Erythroblast (primary cell): Measurements from ENCODE around the gene AP2M1.

Source experiments
- DNase-seq, 2 experiments: peaks; one replicate each; lab custom pipeline; 2025; lab: John Stamatoyannopoulos, UW
- GATA1 ChIP-seq: IDR thresholded peaks from 2 replicates; pipeline ENCODE4 v1.6.1; 2011; ENCODE audit warnings: low read depth, mild to moderate bottlenecking, control low read depth, low read length, moderate library complexity
- POLR2A ChIP-seq: IDR thresholded peaks from 2 replicates; pipeline ENCODE4 v1.6.1; 2011; ENCODE audit warnings: mild to moderate bottlenecking, low read length

The AP2M1 gene

DNA sequence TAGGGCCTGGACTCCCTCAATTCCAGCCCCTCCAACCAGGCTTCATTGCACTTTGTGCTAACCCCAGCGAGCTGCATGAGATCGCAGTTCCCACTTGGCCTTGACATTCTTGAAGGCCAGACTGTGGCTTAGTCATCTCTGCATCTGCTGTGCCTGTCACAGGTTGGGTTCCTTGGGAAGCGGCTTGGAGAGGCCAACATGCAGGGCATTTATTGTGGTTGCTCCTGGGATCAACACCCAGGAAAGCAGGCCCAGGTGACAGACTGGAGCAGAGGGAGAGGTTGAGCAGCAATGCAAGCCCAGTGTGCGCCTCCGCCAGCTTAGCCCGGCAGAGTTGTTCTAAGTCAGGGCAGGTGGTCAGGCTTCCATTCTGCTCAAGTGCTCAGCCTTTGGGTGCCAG, 21.9 kb downstream of the AP2M1 start:
- no peak for TF ChIP-seq GATA1
- no peak for TF ChIP-seq POLR2A
- DNase-seq, result no peak

DNA sequence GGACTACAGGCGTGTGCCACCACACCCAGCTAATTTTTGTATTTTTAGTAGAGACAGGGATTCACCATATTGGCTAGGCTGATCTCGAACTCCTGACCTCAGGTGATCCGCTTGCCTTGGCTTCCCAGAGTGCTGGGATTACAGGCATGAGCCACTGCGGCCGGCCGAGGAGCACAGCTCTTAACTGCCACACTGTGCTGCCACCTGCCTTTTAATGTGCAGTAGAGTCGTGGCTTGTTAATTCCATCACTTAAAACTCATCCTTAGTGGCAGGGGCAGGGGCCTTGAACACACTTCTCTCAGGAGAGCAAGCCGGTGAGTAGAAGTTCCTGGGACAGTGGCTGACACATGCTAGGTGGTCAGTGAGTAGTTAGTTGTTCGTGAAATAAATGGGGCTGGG, 23.9 kb downstream of the AP2M1 start:
- DNase-seq, result no peak
- TF ChIP-seq GATA1, result no peak
- TF ChIP-seq POLR2A, result no peak

DNA sequence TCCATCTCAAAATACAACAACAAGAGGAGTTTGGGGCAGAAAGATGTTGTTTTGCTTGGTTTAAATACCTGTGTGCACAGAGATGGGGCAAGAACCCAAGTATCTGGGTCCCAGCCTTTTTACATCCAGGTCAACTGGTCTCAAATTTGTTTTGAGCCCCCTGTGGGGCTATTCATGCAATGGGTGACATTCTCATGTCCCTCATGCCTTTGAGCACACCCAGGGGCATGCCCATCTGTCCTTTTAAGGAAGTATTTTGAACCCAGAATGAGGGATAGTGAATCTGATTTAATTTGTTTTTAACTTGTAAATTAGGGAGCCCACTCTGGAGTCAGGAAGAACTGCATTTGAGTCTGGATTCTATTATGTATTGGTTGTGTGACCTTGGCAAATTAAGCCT, 26.2 kb downstream of the AP2M1 start:
- TF ChIP-seq GATA1 (no peak), POLR2A (no peak)
- DNase-seq, result no peak

DNA sequence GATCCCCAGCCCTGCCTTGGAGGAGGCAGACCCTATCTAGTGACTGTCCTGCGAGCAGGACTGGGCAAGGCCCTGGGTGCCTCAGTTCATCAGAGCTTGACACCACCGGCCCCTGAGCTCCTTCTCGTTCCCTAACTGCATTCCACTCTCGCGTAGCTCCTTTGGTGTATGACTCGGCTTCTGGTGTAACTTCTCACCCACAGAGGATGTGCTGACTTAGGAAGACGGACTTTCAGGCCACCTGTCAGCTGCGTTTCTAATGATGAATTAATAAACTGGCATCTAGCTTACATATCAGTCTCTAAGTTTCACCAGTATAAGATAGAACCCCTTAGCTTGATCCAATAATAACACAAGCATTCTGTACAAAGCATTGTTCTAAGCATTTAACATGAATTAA, 28.9 kb downstream of the AP2M1 start:
- DNase-seq, result no peak
- TF ChIP-seq POLR2A (no peak), GATA1 (no peak)

DNA sequence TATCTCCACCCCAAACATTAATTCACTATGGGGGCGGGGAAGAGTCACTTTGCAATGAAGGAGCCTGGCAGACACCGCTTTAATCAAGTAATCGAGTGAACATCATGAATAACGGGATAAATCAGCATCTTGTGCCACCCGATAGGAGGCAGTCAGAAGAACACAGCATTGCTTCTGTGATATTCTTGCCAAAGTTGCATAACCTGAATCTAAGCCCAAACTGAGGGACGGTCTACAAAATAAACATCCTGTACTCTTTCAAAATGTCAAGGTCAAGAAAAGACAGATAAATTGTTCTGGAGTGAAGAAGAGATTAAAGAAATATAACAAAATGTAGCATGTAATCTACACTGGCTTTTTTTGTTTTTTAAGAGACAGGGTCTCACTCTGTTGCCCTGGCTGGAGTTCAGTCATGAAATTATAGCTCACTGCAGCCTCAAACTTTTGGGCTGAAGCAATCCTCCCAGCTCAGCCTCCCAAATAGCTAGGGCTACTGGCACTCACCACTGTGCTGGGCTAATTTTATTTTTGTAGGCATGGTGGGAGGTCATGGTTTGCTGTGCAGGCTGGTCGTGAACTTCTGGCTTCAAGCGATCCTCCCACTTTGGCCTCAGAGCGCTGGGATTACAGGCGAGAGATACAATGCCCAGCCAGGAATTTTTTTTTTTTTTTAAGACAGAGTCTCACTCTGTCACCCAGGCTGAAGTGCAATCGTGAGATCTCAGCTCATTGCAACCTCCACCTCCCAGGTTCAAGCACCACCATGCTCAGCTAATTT, 34.7 kb downstream of the AP2M1 start:
- no peak for TF ChIP-seq GATA1
- no peak for TF ChIP-seq POLR2A
- no peak for DNase-seq

DNA sequence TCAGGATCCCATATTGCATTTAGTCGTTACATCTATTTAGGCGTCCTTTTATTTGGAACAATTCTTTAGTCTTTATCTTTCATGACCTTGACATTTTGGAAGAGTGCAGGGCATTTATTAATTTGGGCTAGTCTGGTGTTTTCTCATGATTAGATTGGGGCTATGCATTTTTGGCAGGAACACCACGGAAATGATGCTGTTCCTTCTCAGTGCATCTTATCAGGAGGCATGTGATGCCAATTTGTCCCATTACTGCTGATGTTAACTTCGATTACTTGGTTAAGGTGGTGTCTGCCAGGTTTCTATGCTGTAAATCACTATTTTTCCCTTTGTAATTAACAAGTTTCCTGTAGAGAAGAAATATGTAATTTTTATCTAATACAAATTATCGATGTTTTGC, 36.6 kb downstream of the AP2M1 start:
- no peak for TF ChIP-seq POLR2A
- no peak for TF ChIP-seq GATA1
- peak in 1 of 2 experiments; percentile 22 for DNase-seq

DNA sequence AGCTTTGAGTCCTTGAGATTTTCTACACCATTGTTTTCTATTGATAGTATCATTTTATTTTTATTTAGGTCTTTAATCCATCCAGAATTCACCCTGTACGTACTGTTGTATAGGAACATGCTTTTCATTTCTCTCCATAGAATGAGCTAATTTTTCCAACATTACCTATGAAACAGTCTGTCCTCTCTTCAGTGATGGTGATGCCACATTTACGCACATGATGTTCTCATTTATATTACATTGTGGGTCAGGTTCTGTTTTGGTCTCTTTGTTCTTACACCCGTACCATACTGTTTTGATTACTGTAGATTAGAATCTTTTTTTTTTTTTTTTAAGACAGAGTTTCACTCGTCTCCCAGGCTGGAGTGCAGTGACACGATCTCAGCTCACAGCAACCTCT, 37.1 kb downstream of the AP2M1 start:
- DNase-seq, result no peak
- TF ChIP-seq POLR2A, result no peak
- no peak for TF ChIP-seq GATA1

DNA sequence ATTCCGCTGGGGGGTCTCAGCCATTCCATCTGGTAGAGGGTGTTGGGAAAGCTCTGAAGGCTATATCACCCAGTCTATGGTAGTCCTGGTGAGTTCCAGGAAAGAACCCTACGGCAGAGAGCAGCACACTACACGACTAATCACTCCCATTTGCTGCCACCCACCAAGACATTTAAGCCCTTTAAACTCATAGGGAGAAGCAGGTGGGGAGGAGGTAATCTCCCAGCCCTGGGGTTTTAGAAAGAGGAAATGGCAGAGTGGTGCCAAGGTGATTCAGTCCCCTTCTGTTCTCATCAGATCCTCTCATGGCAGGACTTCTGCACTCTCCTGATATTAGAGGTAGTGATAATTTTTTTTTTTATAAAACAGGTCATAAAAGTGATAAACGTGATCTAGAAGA, 44.2 kb downstream of the AP2M1 start:
- TF ChIP-seq POLR2A, result no peak
- DNase-seq, result no peak

DNA sequence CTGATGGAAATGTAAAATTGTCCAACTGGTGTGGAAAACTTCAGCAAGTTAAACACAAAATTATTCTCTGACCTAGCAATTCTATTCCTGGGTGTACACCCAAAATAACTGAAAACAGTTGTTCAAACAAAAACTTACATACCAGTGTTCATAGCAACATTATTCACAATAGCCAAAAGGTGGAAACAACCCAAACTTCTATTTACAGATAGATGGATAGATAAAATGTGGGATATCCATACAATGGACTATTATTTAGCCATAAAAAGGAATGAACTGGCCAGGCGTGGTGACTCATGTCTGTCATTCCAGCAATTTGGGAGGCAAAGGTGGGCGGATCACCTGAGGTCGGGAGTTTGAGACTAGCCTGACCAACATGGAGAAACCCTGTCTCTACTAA, 47.9 kb downstream of the AP2M1 start:
- TF ChIP-seq POLR2A (no peak), GATA1 (no peak)
- DNase-seq, result no peak

DNA sequence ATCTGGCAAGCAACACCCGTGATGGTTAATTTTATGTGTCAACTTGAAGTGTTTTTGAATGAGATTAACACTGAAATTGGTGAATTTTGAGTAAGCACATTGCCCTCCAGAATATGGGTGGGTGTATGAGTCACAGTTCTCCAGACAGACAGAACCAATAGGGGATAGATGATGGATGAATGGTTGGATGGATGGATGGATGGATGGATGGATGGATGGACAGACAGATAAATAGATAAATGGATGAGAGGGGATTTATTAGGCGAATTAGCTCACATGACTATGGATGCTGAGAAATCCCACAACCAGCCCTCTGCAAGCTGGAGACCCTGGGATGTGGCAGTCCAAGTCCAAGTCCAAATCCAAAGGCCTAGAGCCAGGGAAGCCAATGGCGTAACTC, 49.3 kb downstream of the AP2M1 start:
- no peak for DNase-seq
- TF ChIP-seq POLR2A, result no peak
- no peak for TF ChIP-seq GATA1

DNA sequence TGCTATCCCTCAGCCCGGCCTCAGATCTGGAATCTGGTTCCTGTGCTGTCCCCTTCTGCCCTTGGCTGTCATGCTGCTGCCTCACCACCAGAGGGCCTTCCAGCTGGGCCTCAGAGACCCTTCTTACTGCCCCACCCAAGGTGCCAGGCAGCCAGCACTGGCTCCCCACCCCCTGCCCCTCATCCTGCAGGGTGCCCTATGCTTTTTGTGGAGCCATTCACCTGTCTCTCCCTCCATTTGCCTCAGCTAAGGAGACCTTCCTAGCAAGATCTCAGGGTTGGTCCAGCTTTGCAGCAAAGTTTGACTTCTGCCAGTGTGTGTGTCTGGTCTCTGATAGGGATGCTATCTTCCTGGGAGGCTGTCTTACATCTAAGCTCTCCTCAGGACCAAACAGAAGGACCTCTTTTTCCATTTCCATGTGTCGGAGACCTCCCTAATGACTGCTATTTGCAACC, 52.9 kb downstream of the AP2M1 start:
- peak; percentile 57 to 73 for DNase-seq
- TF ChIP-seq POLR2A (no peak), GATA1 (no peak)

DNA sequence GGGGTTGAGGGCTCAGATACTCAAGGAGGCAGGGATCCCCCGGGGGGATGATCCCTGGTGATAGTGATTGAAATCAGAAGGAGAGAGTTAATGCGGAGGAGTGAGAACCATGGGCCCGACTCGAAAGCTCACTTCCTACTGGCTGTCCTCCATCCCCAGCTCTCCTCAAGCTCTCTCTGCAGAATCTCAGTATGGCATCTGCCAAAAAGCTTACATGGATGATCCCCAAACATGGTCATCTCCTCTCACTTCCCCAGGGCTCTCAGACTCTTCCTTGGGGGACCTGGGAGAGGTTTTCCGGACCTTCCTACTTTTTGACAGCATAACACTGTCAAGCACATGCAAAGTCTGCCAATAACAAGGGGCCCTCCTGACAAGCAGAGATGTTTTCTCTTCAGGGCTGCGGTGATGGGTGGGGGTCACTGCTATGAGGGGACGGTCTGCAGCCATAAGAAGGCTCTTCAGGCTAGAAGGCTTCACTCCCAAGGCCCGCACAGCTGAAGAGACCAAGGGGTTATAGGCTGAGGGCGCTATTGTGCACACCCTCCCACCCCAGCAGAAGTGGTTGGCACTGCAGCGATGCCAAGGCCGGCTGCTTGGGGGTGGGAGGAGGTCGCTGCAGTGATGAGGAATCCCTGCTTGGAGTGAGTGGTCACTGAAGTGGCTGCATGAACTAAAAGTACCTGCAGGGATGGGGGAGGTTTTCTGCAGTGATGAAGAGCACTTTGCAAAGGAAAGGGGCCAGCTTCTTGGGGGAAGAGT, 53.9 kb downstream of the AP2M1 start:
- TF ChIP-seq GATA1 (no peak), POLR2A (no peak)
- DNase-seq, result no peak

DNA sequence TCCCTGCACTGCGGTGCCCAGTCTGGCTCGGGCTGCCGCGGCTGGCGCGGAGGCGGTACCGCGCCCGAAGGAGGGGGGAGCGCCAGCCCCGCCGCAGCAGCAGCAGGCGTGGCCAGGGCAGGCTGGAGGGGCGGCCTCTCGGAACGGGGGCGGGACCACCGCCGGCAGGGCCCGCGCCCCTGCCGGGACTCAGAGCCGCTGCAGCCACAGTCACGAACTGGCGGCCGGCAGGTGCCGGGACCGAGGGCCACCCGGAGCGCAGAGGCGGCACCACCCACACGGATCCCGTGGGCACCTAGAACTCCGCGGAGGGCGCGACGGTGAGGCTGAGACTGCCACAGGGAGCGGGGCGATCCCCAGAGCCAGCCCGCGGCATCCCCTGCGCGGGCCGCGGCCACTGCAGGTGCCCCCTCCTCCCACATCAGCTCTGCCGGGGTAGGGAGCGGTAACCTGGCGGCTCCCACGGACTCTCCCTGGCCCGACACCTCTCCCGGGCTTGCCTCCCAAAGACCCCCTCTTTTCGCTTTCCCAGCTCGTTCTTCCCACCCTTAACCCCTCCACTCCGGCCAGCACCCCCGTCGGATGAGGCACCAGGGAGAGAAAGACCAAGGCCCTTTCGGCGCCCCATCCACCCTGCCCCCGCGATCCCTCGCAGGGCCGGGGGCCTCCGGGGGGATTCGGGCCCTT, 54.9 kb downstream of the AP2M1 start, which contains the start of gene VWA5B2:
Gene VWA5B2, plus strand, starts transcription at position 192 of the 687 bp plus-strand sequence. CDS start 944 bp downstream, outside the sequence.
- peak; percentile 75 to 77 for DNase-seq
- TF ChIP-seq POLR2A (no peak), GATA1 (no peak)
